ENCODE results near the gene ZC2HC1C. TPM values are rescaled to one million over a fixed set of nuclear protein-coding genes. Genes with fewer than 3 reads are reported as not detected.

ZC2HC1C gene
- total RNA-seq, 2 donors from 2014 or later = 4.8 to 10.5 TPM

- no peak for DNase-seq (ENCODE audit: low spot score)
- peaks cover 89% of the 10 kb centered on the region for H3K36me3 ChIP-seq
- TF ChIP-seq CTCF (IDR thresholded peaks at IDR 0.05) = no peak
- no peaks in the 10 kb centered on the region for H3K4me1 ChIP-seq
- no peaks in the 10 kb centered on the region for H3K9me3 ChIP-seq
- H3K4me3 ChIP-seq = no peak overlapping the region
- no peaks in the 10 kb centered on the region for H3K27me3 ChIP-seq
- H3K27ac ChIP-seq = no peak overlapping the region
Measured at GRCh38 chr14:75095690-75096089, 26.2 kb downstream of the ZC2HC1C start.

- DNase-seq (ENCODE audit: low spot score) = no peak
- Histone ChIP-seq H3K4me3 (no peak overlapping the region), H3K9me3 (no peaks in the 10 kb centered on the region), H3K4me1 (no peaks in the 10 kb centered on the region), H3K36me3 (peaks cover 89% of the 10 kb centered on the region), H3K27ac (no peak overlapping the region), H3K27me3 (no peaks in the 10 kb centered on the region)
- TF ChIP-seq CTCF (IDR thresholded peaks at IDR 0.05) = no peak
Measured at GRCh38 chr14:75096959-75097358, 27.5 kb downstream of the ZC2HC1C start.

GRCh38 chr14:75098212-75098611 lies 28.8 kb downstream of the ZC2HC1C start:
- Histone ChIP-seq H3K27me3 (no peaks in the 10 kb centered on the region), H3K9me3 (no peaks in the 10 kb centered on the region), H3K4me3 (no peak overlapping the region), H3K27ac (no peak overlapping the region), H3K36me3 (peaks cover 88% of the 10 kb centered on the region), H3K4me1 (no peaks in the 10 kb centered on the region)
- TF ChIP-seq CTCF (IDR thresholded peaks at IDR 0.05) = no peak
- DNase-seq (ENCODE audit: low spot score) = no peak

- no peak overlapping the region for H3K4me3 ChIP-seq
Measured at GRCh38 chr14:75098682-75099081, 29.2 kb downstream of the ZC2HC1C start.

GRCh38 chr14:75101491-75101890 lies 32.0 kb downstream of the ZC2HC1C start:
- no peak for DNase-seq (ENCODE audit: low spot score)
- Histone ChIP-seq H3K9me3 (no peaks in the 10 kb centered on the region), H3K27me3 (no peaks in the 10 kb centered on the region), H3K4me3 (no peak overlapping the region), H3K4me1 (no peaks in the 10 kb centered on the region), H3K27ac (no peak overlapping the region), H3K36me3 (peaks cover 85% of the 10 kb centered on the region)
- no peak for TF ChIP-seq CTCF (IDR thresholded peaks at IDR 0.05)

More at GRCh38 chr14:75098682-75099081, 29.2 kb downstream of the ZC2HC1C start:
- no peaks in the 10 kb centered on the region for H3K4me1 ChIP-seq
- no peaks in the 10 kb centered on the region for H3K27me3 ChIP-seq
- no peaks in the 10 kb centered on the region for H3K9me3 ChIP-seq
- no peak for TF ChIP-seq CTCF (IDR thresholded peaks at IDR 0.05)
- H3K27ac ChIP-seq = no peak overlapping the region
- no peak for DNase-seq (ENCODE audit: low spot score)
- peaks cover 88% of the 10 kb centered on the region for H3K36me3 ChIP-seq

- H3K9me3 ChIP-seq = no peaks in the 10 kb centered on the region
- TF ChIP-seq CTCF (IDR thresholded peaks at IDR 0.05) = no peak
- H3K4me1 ChIP-seq = no peaks in the 10 kb centered on the region
- peaks cover 94% of the 10 kb centered on the region for H3K36me3 ChIP-seq
- H3K27me3 ChIP-seq = no peaks in the 10 kb centered on the region
- H3K4me3 ChIP-seq = no peak overlapping the region
- H3K27ac ChIP-seq = no peak overlapping the region
- DNase-seq (ENCODE audit: low spot score) = no peak
Measured at GRCh38 chr14:75107186-75107585, 37.7 kb downstream of the ZC2HC1C start.

All from right atrium auricular region (tissue), 2 donors.